Loucy (cell line): Measurements from ENCODE around the gene NDUFAF2.

Experiments
- EZH2phosphoT487 ChIP-seq: fragments of 200-600 bp; IDR thresholded peaks from 2 replicates; pipeline ENCODE4 v1.6.1; 2018; ENCODE audit warnings: antibody characterized with exemption, mild to moderate bottlenecking, moderate library complexity, borderline replicate concordance
- TF ChIP-seq, protein P1 (sequence below): fragments of 200-600 bp; sonication (generic); conservative IDR thresholded peaks from 2 replicates; pipeline ENCODE4 v1.5.1; 2014; ENCODE audit warnings: mild to moderate bottlenecking, antibody characterized with exemption, low read length

DNA sequence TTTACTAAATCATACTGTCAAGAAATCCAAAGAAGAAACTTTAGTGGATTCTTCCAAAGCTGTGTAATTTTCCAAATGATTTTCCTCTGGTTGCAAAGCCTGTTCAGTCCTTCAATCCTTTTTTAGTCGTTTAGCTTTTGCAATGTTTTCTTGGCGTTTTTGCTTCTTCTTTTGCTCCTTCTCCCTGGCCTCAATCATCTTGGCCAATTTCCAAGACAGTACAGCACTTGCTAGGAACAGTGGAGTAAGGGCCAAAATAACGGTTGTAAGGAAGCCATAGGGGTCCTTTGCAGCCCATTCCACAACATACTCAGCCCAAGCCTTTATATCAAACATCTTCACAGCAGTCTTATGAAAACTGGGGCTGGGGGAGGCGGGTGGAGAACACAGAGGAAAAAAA, 214.8 kb downstream of the NDUFAF2 start:
- TF ChIP-seq, protein P1, sequence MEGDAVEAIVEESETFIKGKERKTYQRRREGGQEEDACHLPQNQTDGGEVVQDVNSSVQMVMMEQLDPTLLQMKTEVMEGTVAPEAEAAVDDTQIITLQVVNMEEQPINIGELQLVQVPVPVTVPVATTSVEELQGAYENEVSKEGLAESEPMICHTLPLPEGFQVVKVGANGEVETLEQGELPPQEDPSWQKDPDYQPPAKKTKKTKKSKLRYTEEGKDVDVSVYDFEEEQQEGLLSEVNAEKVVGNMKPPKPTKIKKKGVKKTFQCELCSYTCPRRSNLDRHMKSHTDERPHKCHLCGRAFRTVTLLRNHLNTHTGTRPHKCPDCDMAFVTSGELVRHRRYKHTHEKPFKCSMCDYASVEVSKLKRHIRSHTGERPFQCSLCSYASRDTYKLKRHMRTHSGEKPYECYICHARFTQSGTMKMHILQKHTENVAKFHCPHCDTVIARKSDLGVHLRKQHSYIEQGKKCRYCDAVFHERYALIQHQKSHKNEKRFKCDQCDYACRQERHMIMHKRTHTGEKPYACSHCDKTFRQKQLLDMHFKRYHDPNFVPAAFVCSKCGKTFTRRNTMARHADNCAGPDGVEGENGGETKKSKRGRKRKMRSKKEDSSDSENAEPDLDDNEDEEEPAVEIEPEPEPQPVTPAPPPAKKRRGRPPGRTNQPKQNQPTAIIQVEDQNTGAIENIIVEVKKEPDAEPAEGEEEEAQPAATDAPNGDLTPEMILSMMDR = no peak
- TF ChIP-seq EZH2phosphoT487 = no peak
